Mesendoderm (in vitro differentiated cells): ENCODE results near the gene TNFAIP2.
A peak's percentile ranks its signal among the peaks of the same experiment; 100 is the strongest.

ENCODE experiments used
- DNase-seq: peaks from one replicate; pipeline ENCODE4 v3.0.0; 2013
- H2AK5ac ChIP-seq: 2 replicates; pipeline ENCODE4 v1.6.1; 2013; ENCODE audit warnings: low read length, inconsistent platforms
- H2BK120ac ChIP-seq: 2 replicates; pipeline ENCODE4 v1.6.1; 2013; ENCODE audit warnings: low read depth, mild to moderate bottlenecking, low read length, moderate library complexity, mixed read lengths
- H2BK15ac ChIP-seq: replicated peaks from 2 replicates; pipeline ENCODE4 v1.6.1; 2013; ENCODE audit warnings: low read depth, mild to moderate bottlenecking, moderate library complexity
- H2BK5ac ChIP-seq: 2 replicates; pipeline ENCODE4 v1.6.1; 2013; ENCODE audit warnings: low read length, inconsistent platforms
- H3K18ac ChIP-seq: 2 replicates; pipeline ENCODE4 v1.6.1; 2013; ENCODE audit warnings: mild to moderate bottlenecking, low read length, mixed read lengths
- H3K23ac ChIP-seq: one replicate; pipeline ENCODE4 v1.6.1; 2013; ENCODE audit warnings: low read length
- H3K27ac ChIP-seq: 2 replicates; pipeline ENCODE4 v1.5.1; 2013; ENCODE audit warnings: low read depth, mild to moderate bottlenecking, inconsistent platforms, low read length, moderate library complexity
- H3K27me3 ChIP-seq: 2 replicates; pipeline ENCODE4 v1.6.1; 2013; ENCODE audit warnings: low read length, control low read depth, mild to moderate bottlenecking, inconsistent platforms; ENCODE audit not compliant: insufficient read depth, poor library complexity
- H3K36me3 ChIP-seq: 2 replicates; pipeline ENCODE4 v1.6.1; 2013; ENCODE audit warnings: low read length, inconsistent platforms; ENCODE audit not compliant: control insufficient read depth, insufficient read depth
- H3K4ac ChIP-seq: one replicate; pipeline ENCODE4 v1.6.1; 2013; ENCODE audit warnings: low read depth, mild to moderate bottlenecking, low read length, moderate library complexity
- H3K4me1 ChIP-seq: 2 replicates; pipeline ENCODE4 v1.6.1; 2013; ENCODE audit warnings: low read depth, low read length, inconsistent platforms; ENCODE audit not compliant: control insufficient read depth
- H3K4me2 ChIP-seq: 2 replicates; pipeline ENCODE4 v1.6.1; 2013; ENCODE audit warnings: low read length
- H3K4me3 ChIP-seq: 2 replicates; pipeline ENCODE4 v1.5.1; 2013; ENCODE audit warnings: mild to moderate bottlenecking, low read length
- H3K56ac ChIP-seq: one replicate; pipeline ENCODE4 v1.6.1; 2013; ENCODE audit warnings: low read length
- H3K79me1 ChIP-seq: 2 replicates; pipeline ENCODE4 v1.6.1; 2013; ENCODE audit warnings: low read length, inconsistent platforms
- H3K79me2 ChIP-seq: 2 replicates; pipeline ENCODE4 v1.6.1; 2013; ENCODE audit warnings: mild to moderate bottlenecking, low read length; ENCODE audit not compliant: control insufficient read depth, insufficient read depth
- H3K9ac ChIP-seq: 2 replicates; pipeline ENCODE4 v1.6.1; 2013; ENCODE audit warnings: low read length, inconsistent platforms
- H4K5ac ChIP-seq: one replicate; pipeline ENCODE4 v1.6.1; 2013; ENCODE audit warnings: low read length
- H4K8ac ChIP-seq: one replicate; pipeline ENCODE4 v1.6.1; 2013; ENCODE audit warnings: low read depth, mild to moderate bottlenecking, control low read depth, low read length, moderate library complexity
- WGBS: extraction: QIAGEN DNeasy Blood & Tissue Kit; methylation state at CpG from one replicate; pipeline ENCODE4 v1.1.7; 2013; ENCODE audit warnings: low lambda C conversion rate, missing lambda C conversion rate; ENCODE audit not compliant: insufficient coverage; ENCODE audit errors: extremely low coverage; 5-methylcytosine and 5-hydroxymethylcytosine counted together

The TNFAIP2 gene

DNA sequence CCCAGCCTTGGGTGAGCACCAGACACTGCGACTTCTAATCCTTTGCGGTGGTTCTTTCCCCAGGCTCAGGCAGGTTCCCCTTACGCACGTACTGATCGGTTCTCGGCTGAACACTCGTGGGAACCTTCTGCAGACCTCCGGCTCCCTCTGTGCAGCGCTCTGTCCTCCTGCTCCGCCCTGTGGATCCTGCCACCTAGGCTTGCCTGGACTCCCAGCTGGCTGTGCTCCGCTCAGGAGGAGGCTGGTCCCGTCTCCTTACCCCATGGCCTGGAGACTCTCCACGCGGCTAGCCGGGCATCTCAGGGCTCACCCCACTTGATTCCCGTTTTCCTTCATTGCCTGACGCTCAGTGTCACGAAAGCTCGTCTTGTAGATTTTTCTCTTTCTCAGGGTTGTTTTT, 34.7 kb downstream of the TNFAIP2 start:
- Histone ChIP-seq H2BK15ac (no peak overlapping the region), H3K79me1 (no peaks in the 10 kb centered on the region), H4K8ac (no peak overlapping the region), H3K4ac (no peak overlapping the region), H3K36me3 (no peaks in the 10 kb centered on the region), H3K27ac (no peak overlapping the region), H2BK120ac (no peak overlapping the region), H3K27me3 (no peaks in the 10 kb centered on the region), H3K18ac (no peak overlapping the region), H3K4me2 (no peak overlapping the region), H3K79me2 (no peaks in the 10 kb centered on the region), H3K23ac (no peak overlapping the region), H2BK5ac (no peak overlapping the region), H3K56ac (peak overlapping the region; percentile 15), H3K9ac (no peak overlapping the region), H4K5ac (no peak overlapping the region), H3K4me3 (no peak overlapping the region), H3K4me1 (no peaks in the 10 kb centered on the region), H2AK5ac (no peak overlapping the region)
- no peak for DNase-seq
- no CpG with 5 or more reads among the region's 19 CpGs for WGBS

DNA sequence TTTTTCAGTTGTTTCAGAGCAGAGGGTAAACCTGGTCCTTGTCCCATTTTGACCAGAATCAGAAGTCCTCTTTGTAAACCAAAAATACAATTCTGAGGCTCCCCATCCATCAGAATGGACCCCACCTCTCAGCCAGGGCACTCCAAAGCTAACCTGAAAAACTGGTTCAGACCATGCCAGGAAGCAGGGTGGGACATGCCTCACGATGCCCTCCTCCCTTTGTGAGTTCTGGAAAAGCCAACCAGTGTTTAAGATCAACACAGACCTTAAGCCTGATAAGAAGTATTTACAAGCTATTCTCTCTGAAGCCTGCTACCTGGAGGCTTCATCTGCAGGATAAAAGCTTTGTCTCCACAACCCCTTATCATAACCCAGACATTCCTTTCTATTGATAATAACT, 35.4 kb downstream of the TNFAIP2 start:
- no peaks in the 10 kb centered on the region for H3K4me1 ChIP-seq
- H2BK5ac ChIP-seq: no peak overlapping the region
- H3K79me2 ChIP-seq: no peaks in the 10 kb centered on the region
- H3K9ac ChIP-seq: no peak overlapping the region
- H4K5ac ChIP-seq: no peak overlapping the region
- H2BK120ac ChIP-seq: no peak overlapping the region
- H3K79me1 ChIP-seq: no peaks in the 10 kb centered on the region
- no peak overlapping the region for H3K4ac ChIP-seq
- no peak overlapping the region for H3K4me2 ChIP-seq
- peak overlapping the region; percentile 46 for H3K56ac ChIP-seq
- H3K23ac ChIP-seq: no peak overlapping the region
- WGBS: no CpG with 5 or more reads among the region's 1 CpG
- no peak overlapping the region for H3K27ac ChIP-seq
- H3K36me3 ChIP-seq: no peaks in the 10 kb centered on the region
- no peaks in the 10 kb centered on the region for H3K27me3 ChIP-seq
- no peak overlapping the region for H2BK15ac ChIP-seq
- H3K18ac ChIP-seq: no peak overlapping the region
- H2AK5ac ChIP-seq: no peak overlapping the region
- H4K8ac ChIP-seq: no peak overlapping the region
- DNase-seq: peak; percentile 65
- H3K4me3 ChIP-seq: no peak overlapping the region

DNA sequence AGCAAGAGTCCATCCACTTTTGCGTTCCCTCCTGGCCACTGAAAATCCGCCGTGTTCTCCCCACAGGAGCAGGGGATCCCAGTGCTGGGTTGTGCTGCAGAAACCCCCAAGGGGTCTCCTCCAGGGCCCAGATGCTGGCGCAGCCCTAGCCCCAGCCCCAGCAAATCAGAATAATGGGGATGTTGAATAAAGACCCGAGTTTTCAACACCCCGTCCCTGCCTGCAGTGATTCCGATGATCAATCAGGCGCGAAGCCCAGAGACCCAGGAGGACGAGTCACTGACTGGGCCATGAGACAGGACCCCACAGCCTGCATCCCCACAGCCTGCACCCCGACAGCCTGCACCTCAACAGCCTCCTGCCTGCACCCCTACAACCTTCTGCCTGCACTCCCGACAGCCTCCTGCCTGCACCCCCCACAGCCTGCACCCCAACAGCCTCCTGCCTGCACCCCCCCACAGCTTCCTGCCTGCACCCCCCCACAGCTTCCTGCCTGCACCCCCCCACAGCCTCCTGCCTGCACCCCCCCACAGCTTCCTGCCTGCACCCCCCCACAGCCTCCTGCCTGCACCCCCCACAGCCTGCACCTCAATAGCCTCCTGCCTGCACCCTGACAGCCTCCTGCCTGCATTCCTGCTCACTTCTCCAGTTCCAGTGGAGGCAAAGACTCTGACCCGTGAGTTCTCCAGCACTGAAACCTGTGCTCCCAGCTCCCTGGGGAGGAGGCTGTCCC, 37.2 kb downstream of the TNFAIP2 start:
- no peak overlapping the region for H3K18ac ChIP-seq
- H3K23ac ChIP-seq: no peak overlapping the region
- H3K79me2 ChIP-seq: no peaks in the 10 kb centered on the region
- no peak overlapping the region for H2AK5ac ChIP-seq
- no peak overlapping the region for H2BK5ac ChIP-seq
- no peaks in the 10 kb centered on the region for H3K4me1 ChIP-seq
- no peak overlapping the region for H3K56ac ChIP-seq
- no peak overlapping the region for H3K9ac ChIP-seq
- no peak overlapping the region for H3K4me3 ChIP-seq
- H3K4me2 ChIP-seq: no peak overlapping the region
- H3K27ac ChIP-seq: no peak overlapping the region
- no peak for DNase-seq
- H3K79me1 ChIP-seq: no peaks in the 10 kb centered on the region
- H4K8ac ChIP-seq: no peak overlapping the region
- H2BK120ac ChIP-seq: no peak overlapping the region
- no peak overlapping the region for H2BK15ac ChIP-seq
- no CpG with 5 or more reads among the region's 13 CpGs for WGBS
- no peak overlapping the region for H4K5ac ChIP-seq
- no peaks in the 10 kb centered on the region for H3K27me3 ChIP-seq
- no peaks in the 10 kb centered on the region for H3K36me3 ChIP-seq
- H3K4ac ChIP-seq: no peak overlapping the region

DNA sequence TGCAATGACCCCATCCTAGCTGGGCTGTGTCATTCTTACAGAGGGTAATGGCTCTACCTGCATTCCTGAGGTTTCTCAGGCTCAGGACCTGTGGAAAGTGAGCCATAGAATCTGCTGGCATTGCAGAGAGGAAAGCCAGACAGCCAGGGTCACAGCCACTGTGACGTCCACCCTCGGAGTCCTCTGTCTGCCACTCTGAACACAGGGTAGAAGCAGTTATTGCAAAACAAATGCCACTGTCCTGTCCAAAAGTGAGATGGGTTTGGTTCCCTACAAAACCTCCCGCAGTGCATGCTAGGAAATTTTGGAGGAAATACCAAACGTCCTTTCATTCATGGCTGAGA, 37.8 kb downstream of the TNFAIP2 start:
- Histone ChIP-seq H3K79me2 (no peaks in the 10 kb centered on the region), H2AK5ac (no peak overlapping the region), H4K8ac (no peak overlapping the region), H3K18ac (no peak overlapping the region), H2BK15ac (no peak overlapping the region), H3K36me3 (no peaks in the 10 kb centered on the region), H4K5ac (no peak overlapping the region), H3K79me1 (no peaks in the 10 kb centered on the region), H3K23ac (no peak overlapping the region), H3K4me3 (no peak overlapping the region), H3K4me1 (no peaks in the 10 kb centered on the region), H3K56ac (no peak overlapping the region), H3K27me3 (no peaks in the 10 kb centered on the region), H3K9ac (no peak overlapping the region), H3K27ac (no peak overlapping the region), H3K4me2 (no peak overlapping the region), H2BK120ac (no peak overlapping the region), H3K4ac (no peak overlapping the region), H2BK5ac (no peak overlapping the region)
- DNase-seq: peak; percentile 40
- WGBS: no CpG with 5 or more reads among the region's 4 CpGs

DNA sequence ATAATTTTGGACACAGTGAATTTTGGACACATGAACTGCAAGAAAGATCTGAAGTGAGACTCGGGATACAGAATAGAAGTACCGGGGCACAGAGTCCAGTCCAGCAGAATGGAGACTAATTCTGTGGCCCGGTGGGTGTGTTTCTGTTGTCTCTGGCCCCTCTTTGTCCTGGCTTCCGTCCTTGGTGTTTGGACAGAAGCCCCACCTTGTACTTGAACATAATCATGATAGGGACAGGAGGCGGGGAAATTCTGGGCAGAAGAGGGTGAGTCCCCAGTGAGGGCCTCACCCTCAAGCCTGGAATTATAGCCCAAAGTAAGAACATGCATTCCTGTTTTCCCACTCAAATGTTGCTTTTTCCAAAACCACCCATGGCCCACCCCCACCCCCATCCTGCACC, 39.9 kb downstream of the TNFAIP2 start:
- no peaks in the 10 kb centered on the region for H3K79me2 ChIP-seq
- no peak overlapping the region for H3K56ac ChIP-seq
- H2AK5ac ChIP-seq: no peak overlapping the region
- WGBS: no CpG with 5 or more reads among the region's 5 CpGs
- H3K23ac ChIP-seq: no peak overlapping the region
- no peak overlapping the region for H3K18ac ChIP-seq
- no peak overlapping the region for H4K5ac ChIP-seq
- H4K8ac ChIP-seq: no peak overlapping the region
- no peak overlapping the region for H3K4me3 ChIP-seq
- H3K4ac ChIP-seq: no peak overlapping the region
- no peak overlapping the region for H2BK15ac ChIP-seq
- no peak overlapping the region for H3K27ac ChIP-seq
- no peaks in the 10 kb centered on the region for H3K27me3 ChIP-seq
- no peak overlapping the region for H2BK5ac ChIP-seq
- DNase-seq: no peak
- H3K36me3 ChIP-seq: no peaks in the 10 kb centered on the region
- H3K4me2 ChIP-seq: no peak overlapping the region
- no peak overlapping the region for H2BK120ac ChIP-seq
- H3K4me1 ChIP-seq: no peaks in the 10 kb centered on the region
- no peak overlapping the region for H3K9ac ChIP-seq
- no peaks in the 10 kb centered on the region for H3K79me1 ChIP-seq

DNA sequence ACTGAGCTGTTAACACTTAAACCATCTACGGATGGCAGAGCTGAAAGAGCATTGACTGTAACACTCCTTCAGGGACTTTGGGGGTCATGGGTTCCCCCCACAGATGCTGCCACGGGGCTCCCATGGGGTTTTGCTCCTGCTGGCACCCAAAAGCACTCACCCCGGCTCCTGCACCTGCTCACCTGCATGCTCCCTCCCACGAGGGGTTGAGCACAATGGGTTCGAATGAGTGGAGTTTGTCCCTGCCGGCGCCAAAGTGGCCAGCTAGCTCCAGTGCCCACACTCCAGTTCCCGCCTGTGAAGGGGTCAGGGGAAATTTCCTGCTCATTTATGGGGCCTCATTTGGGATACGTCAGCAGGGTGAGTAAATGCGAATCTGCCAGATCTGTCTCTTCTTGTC, 40.7 kb downstream of the TNFAIP2 start:
- H3K79me2 ChIP-seq: no peaks in the 10 kb centered on the region
- no peaks in the 10 kb centered on the region for H3K36me3 ChIP-seq
- no peak overlapping the region for H3K4me2 ChIP-seq

More for the DNA sequence above, 40.7 kb downstream of the TNFAIP2 start:
- Histone ChIP-seq H4K8ac (no peak overlapping the region), H3K56ac (no peak overlapping the region), H2BK15ac (no peak overlapping the region), H3K27me3 (no peaks in the 10 kb centered on the region), H3K4me1 (no peaks in the 10 kb centered on the region), H3K79me1 (no peaks in the 10 kb centered on the region), H4K5ac (no peak overlapping the region), H2AK5ac (no peak overlapping the region), H3K27ac (no peak overlapping the region), H3K4ac (no peak overlapping the region), H3K23ac (no peak overlapping the region), H2BK5ac (no peak overlapping the region), H2BK120ac (no peak overlapping the region), H3K9ac (no peak overlapping the region), H3K18ac (no peak overlapping the region), H3K4me3 (no peak overlapping the region)
- DNase-seq: no peak
- no CpG with 5 or more reads among the region's 10 CpGs for WGBS
